HepG2 (cell line): ENCODE measurements around the gene FABP1. TPM values are rescaled to one million over a fixed set of nuclear protein-coding genes. Genes with fewer than 3 reads are reported as not detected.

Experiments used
- EED ChIP-seq: sonication (generic); formaldehyde crosslinking; IDR thresholded peaks from 2 replicates; pipeline ENCODE4 v1.5.0; 2020; ENCODE audit warnings: mild to moderate bottlenecking, missing genetic modification reagents
- EP300 ChIP-seq, 3 experiments: sonication (generic) in 1 of 3; formaldehyde crosslinking in 1 of 3; IDR thresholded peaks; 2 replicates each; pipeline versions ENCODE4 v1.5.1 to v1.6.1; 2011 to 2020; ENCODE audit warnings: low read depth in 2 of 3, low read length in 2 of 3, borderline replicate concordance in 1 of 3, improper control_type of control experiment in 1 of 3, mild to moderate bottlenecking in 1 of 3, missing genetic modification reagents in 1 of 3, moderate library complexity in 1 of 3
- ESRRA ChIP-seq: sonication (generic); formaldehyde crosslinking; IDR thresholded peaks from 2 replicates; pipeline ENCODE4 v1.5.1; 2020; ENCODE audit warnings: mild to moderate bottlenecking, low read depth, missing genetic modification reagents
- KAT7 ChIP-seq: IDR thresholded peaks from 2 replicates; pipeline ENCODE4 v1.6.1; 2018; ENCODE audit warnings: borderline replicate concordance, missing compliant biosample characterization
- MEIS2 ChIP-seq: sonication (generic); formaldehyde crosslinking; IDR thresholded peaks from 2 replicates; pipeline ENCODE4 v1.9.0; 2021; ENCODE audit warnings: mild to moderate bottlenecking, missing genetic modification reagents
- NFIB ChIP-seq: sonication (generic); formaldehyde crosslinking; IDR thresholded peaks from 2 replicates; pipeline ENCODE4 v1.9.0; 2021; ENCODE audit warnings: missing genetic modification reagents, mild to moderate bottlenecking, borderline replicate concordance
- NR1H2 ChIP-seq: sonication (generic); formaldehyde crosslinking; IDR thresholded peaks from 2 replicates; pipeline ENCODE4 v1.8.1; 2022; ENCODE audit warnings: low read depth, missing genetic modification reagents, borderline replicate concordance
- PHF8 ChIP-seq: sonication (generic); formaldehyde crosslinking; IDR thresholded peaks from 2 replicates; pipeline ENCODE4 v1.5.0; 2020; ENCODE audit warnings: missing genetic modification reagents
- RXRB ChIP-seq: IDR thresholded peaks from 2 replicates; pipeline ENCODE4 v1.6.1; 2016; ENCODE audit warnings: borderline replicate concordance, missing genetic modification reagents, missing compliant biosample characterization
- SMAD1 ChIP-seq: sonication (generic); formaldehyde crosslinking; IDR thresholded peaks from 2 replicates; pipeline ENCODE4 v1.4.0; 2020; ENCODE audit warnings: missing genetic modification reagents, low read depth, mild to moderate bottlenecking, borderline replicate concordance
- ZFP36 ChIP-seq: fragments of 150-350 bp; IDR thresholded peaks from 2 replicates; pipeline ENCODE4 v1.6.1; 2018; ENCODE audit warnings: borderline replicate concordance, low read length, low read depth; ENCODE audit not compliant: partially characterized antibody
- ZFP41 ChIP-seq: sonication (generic); formaldehyde crosslinking; IDR thresholded peaks from 2 replicates; pipeline ENCODE4 v1.4.0; 2020; ENCODE audit warnings: mild to moderate bottlenecking, missing genetic modification reagents, borderline replicate concordance
- ZFY ChIP-seq: sonication (generic); formaldehyde crosslinking; IDR thresholded peaks from 2 replicates; pipeline ENCODE4 v1.4.0; 2020; ENCODE audit warnings: missing genetic modification reagents
- ZKSCAN8 ChIP-seq: IDR thresholded peaks from 2 replicates; pipeline ENCODE4 v1.6.1; 2016; ENCODE audit warnings: borderline replicate concordance, missing genetic modification reagents, missing compliant biosample characterization
- ZNF790 ChIP-seq: sonication (generic); formaldehyde crosslinking; IDR thresholded peaks from 2 replicates; pipeline ENCODE4 v1.8.0; 2022; ENCODE audit warnings: missing genetic modification reagents, mild to moderate bottlenecking, borderline replicate concordance
- ZNF83 ChIP-seq: sonication (generic); formaldehyde crosslinking; IDR thresholded peaks from 2 replicates; pipeline ENCODE4 v1.4.0; 2020; ENCODE audit warnings: missing genetic modification reagents, mild to moderate bottlenecking, borderline replicate concordance
- polyA plus RNA-seq, 8 experiments: library from polyadenylated mRNA; depleted of rRNA in 3 of 8; stranded (reverse) in 7 of 8; unstranded in 1 of 8; fragments of >200 nt; fragmentation: Illumina TruSeq in 4 of 8; extraction: Trizol in 4 of 8; gene quantifications; 2 replicates each; pipeline versions ENCODE4 v1.2.1 to v1.2.3, GENCODE V29; 2011 to 2016; ENCODE audit warnings: low read depth in 4 of 8, missing spikeins in 1 of 8, mixed read lengths in 1 of 8; ENCODE audit not compliant: insufficient read depth in 1 of 8
- total RNA-seq, 5 experiments: library from RNA; depleted of rRNA; stranded (reverse); fragments of >200 nt; fragmentation: Illumina TruSeq; extraction: Trizol; gene quantifications; 2 replicates each; pipeline ENCODE4 v1.2.3, GENCODE V29; 2016; ENCODE audit warnings: low read depth in 1 of 5
- TF ChIP-seq, protein P1 (sequence below): sonication (generic); formaldehyde crosslinking; IDR thresholded peaks from 2 replicates; pipeline ENCODE4 v1.5.1; 2020; ENCODE audit warnings: mild to moderate bottlenecking, missing genetic modification reagents, borderline replicate concordance

Gene FABP1
- total and polyA plus RNA-seq, 2 of the 13 experiments (the other 11 are each of a cell fraction or from before 2014, with no cell fraction given), result 644 to 1,608 TPM

DNA sequence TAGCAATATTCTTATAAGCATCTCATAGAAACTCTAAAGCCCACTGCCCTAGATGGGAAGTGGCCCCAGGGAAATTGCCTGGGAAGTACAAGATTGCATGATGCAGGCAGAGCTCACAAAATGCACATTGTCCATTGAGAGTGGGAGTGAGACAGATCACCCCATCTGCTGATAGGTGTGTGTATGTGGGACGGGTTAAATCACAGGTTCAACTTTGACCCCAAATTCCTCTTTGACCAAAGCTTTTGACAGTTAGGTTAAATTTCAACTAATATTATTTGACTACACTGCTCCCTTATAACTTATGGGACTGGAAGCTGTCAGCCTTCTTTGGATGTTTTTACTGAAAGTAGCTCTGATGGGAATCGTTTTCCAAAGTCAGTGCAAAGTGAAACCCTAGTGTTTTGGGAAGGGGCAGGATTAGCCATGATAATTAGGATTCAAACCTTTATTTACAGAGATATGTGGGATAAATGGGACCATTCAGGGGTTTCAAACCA is 11.4 kb upstream of the FABP1 start (continued):
- TF ChIP-seq KAT7 (CRISPR knock-in tag) (peak; percentile 89), PHF8 (CRISPR knock-in tag) (peak; percentile 50; the same call in 1 of the 2 replicates), NR1H2 (CRISPR knock-in tag) (no peak), ZKSCAN8 (CRISPR knock-in tag) (peak; percentile 91), ZNF83 (CRISPR knock-in tag) (no peak), ZFP41 (no peak), RXRB (CRISPR knock-in tag) (peak; percentile 95), ESRRA (CRISPR knock-in tag) (no peak; the same call in 1 of the 2 replicates), ZFP36 (no peak), MEIS2 (CRISPR knock-in tag) (peak; percentile 97), ZFY (CRISPR knock-in tag) (no peak), EED (no peak), SMAD1 (CRISPR knock-in tag) (no peak), NFIB (CRISPR knock-in tag) (no peak), EP300 (IDR thresholded peaks at IDR 0.05; ENCODE audit: low read depth in 2 of 2, low read length in 2 of 2) (peak in 1 of 2 experiments; percentile 95; a peak in 2 of 4 replicates), EP300 (CRISPR knock-in tag; IDR thresholded peaks at IDR 0.05; ENCODE audit: borderline replicate concordance) (peak; percentile 81), ZNF790 (CRISPR knock-in tag) (no peak)
- TF ChIP-seq, protein P1, sequence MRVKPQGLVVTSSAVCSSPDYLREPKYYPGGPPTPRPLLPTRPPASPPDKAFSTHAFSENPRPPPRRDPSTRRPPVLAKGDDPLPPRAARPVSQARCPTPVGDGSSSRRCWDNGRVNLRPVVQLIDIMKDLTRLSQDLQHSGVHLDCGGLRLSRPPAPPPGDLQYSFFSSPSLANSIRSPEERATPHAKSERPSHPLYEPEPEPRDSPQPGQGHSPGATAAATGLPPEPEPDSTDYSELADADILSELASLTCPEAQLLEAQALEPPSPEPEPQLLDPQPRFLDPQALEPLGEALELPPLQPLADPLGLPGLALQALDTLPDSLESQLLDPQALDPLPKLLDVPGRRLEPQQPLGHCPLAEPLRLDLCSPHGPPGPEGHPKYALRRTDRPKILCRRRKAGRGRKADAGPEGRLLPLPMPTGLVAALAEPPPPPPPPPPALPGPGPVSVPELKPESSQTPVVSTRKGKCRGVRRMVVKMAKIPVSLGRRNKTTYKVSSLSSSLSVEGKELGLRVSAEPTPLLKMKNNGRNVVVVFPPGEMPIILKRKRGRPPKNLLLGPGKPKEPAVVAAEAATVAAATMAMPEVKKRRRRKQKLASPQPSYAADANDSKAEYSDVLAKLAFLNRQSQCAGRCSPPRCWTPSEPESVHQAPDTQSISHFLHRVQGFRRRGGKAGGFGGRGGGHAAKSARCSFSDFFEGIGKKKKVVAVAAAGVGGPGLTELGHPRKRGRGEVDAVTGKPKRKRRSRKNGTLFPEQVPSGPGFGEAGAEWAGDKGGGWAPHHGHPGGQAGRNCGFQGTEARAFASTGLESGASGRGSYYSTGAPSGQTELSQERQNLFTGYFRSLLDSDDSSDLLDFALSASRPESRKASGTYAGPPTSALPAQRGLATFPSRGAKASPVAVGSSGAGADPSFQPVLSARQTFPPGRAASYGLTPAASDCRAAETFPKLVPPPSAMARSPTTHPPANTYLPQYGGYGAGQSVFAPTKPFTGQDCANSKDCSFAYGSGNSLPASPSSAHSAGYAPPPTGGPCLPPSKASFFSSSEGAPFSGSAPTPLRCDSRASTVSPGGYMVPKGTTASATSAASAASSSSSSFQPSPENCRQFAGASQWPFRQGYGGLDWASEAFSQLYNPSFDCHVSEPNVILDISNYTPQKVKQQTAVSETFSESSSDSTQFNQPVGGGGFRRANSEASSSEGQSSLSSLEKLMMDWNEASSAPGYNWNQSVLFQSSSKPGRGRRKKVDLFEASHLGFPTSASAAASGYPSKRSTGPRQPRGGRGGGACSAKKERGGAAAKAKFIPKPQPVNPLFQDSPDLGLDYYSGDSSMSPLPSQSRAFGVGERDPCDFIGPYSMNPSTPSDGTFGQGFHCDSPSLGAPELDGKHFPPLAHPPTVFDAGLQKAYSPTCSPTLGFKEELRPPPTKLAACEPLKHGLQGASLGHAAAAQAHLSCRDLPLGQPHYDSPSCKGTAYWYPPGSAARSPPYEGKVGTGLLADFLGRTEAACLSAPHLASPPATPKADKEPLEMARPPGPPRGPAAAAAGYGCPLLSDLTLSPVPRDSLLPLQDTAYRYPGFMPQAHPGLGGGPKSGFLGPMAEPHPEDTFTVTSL (CRISPR knock-in tag), result peak; percentile 79; the same call in 1 of the 2 replicates
